ENCODE data around the gene ACSM3. TPM values are rescaled to one million over a fixed set of nuclear protein-coding genes. Genes with fewer than 3 reads are reported as not detected.
A peak's percentile ranks its signal among the peaks of the same experiment; 100 is the strongest.
"Not testable (repeated sequence)": the region's sequence is repeated elsewhere in the genome, so short reads cannot be mapped to it uniquely, and the experiment has no call there.

Gene ACSM3
- polyA plus RNA-seq, 3 donors from 2014 or later: 4.1 to 5.5 TPM; not detected in 1

DNA sequence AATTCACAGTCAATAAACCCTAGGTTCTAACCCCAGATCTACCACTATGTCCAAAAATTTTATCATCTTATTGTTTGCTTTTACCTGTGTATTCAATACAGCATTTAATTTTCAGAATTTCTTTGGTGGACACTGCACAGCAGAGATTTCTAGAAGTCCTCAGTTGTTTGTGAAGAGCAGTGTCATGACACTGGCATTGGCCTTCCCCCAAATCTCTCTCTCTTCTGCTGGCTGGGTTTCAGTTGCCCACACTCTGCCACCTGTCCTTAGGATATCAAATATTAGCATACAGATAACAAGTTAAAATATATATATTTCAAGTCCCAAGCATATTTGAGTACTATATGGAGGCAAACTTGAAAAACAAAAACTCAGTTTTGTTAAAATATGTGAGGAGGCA is 20.2 kb upstream of the ACSM3 start:
- Mint-ChIP-seq H3K36me3 (peaks cover 0 to 6% (median 6%) of the 10 kb centered on the region in 3 donors), H3K4me3 (no peak overlapping the region), H3K27me3 (ENCODE audit: low read depth in 3 of 3) (peaks cover 5 to 12% (median 8%) of the 10 kb centered on the region in 3 donors), H3K9me3 (peaks cover 0 to 15% (median 8%) of the 10 kb centered on the region in 6 donors), H3K27ac (peak overlapping the region in 1 of 6 donors; percentile 53), H3K4me1 (peaks cover 25 to 29% of the 10 kb centered on the region in 2 donors)
- DNase-seq: no peak

- Mint-ChIP-seq H3K9me3 (peaks cover 0 to 15% (median 8%) of the 10 kb centered on the region in 6 donors), H3K36me3 (peaks cover 0 to 6% (median 6%) of the 10 kb centered on the region in 3 donors), H3K4me3 (no peak overlapping the region), H3K4me1 (peaks cover 18 to 19% of the 10 kb centered on the region in 2 donors), H3K27me3 (ENCODE audit: low read depth in 3 of 3) (peaks cover 5 to 12% (median 8%) of the 10 kb centered on the region in 3 donors), H3K27ac (peak overlapping the region in 1 of 6 donors; percentile 59)
- DNase-seq: no peak
Observed at GRCh38 chr16:20744922-20745440, 18.8 kb upstream of the ACSM3 start.

DNA sequence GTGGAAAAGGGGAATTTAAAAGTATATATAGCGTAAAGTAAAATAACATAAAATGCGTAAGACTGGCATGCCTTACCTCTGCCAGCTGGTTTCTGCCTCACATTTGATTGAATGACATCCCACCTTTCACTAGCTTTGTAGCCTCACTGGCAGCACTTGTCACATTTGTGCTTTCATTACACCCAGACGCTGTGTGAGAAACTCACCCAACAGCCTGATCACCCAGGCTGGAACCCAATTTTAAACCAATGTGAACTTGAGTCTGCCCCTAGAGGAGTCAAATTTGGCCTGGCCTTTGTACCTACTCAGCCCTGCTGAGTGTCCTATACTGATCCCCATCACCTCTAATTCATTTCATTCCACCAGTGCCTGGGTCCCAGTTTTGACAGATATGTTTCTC is 17.4 kb upstream of the ACSM3 start:
- H3K4me1 Mint-ChIP-seq: peaks cover 6% of the 10 kb centered on the region in 2 donors
- H3K4me3 Mint-ChIP-seq: no peak overlapping the region
- H3K27ac Mint-ChIP-seq: no peak overlapping the region
- peaks cover 0 to 15% (median 8%) of the 10 kb centered on the region in 6 donors for H3K9me3 Mint-ChIP-seq
- peaks cover 4 to 11% (median 5%) of the 10 kb centered on the region in 3 donors for H3K27me3 Mint-ChIP-seq (ENCODE audit: low read depth in 3 of 3)
- peaks cover 0 to 6% (median 6%) of the 10 kb centered on the region in 3 donors for H3K36me3 Mint-ChIP-seq
- no peak for DNase-seq

DNA sequence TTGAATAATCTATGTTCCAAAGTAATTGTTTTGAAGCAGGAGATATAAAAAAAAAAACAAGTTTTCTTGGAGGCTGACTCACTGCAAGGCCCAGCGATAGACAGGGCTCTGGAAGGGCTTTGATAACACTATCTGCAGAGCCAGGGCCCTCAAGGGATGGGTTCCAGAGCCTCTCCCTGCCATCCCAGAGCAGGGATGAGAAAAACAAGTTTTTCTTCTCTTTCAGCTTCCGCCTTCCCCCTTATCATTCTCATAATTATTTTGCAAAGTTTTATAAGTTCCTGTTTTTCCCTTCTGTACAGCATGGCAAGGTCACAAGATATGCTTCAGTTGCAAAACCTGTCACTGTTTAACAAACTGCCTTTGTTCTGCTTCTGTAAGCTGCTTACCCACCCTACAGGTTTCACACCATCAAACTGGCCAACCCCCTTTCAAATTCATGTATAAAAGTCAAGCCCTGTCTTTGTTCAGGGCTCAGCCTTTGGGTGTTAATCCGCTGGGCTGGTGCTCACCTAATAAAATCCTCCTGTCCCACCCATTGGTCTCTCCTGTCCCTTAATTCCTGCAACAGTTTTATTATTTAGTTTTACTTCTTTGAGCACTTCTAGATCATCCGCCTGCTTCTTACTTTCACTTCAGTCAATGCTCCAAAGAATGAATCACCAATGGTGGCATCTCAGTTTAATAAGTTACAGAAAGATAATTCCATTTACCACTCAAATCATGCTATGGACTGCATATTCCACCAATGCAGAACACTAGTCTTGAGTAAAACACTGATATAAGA is 16.6 kb upstream of the ACSM3 start:
- H3K36me3 Mint-ChIP-seq: peaks cover 0 to 6% (median 6%) of the 10 kb centered on the region in 3 donors
- H3K9me3 Mint-ChIP-seq: peaks cover 0 to 15% (median 8%) of the 10 kb centered on the region in 6 donors
- peaks cover 0 to under 1% of the 10 kb centered on the region in 2 donors for H3K4me1 Mint-ChIP-seq
- H3K27me3 Mint-ChIP-seq (ENCODE audit: low read depth in 3 of 3): peaks cover 0 to 4% (median 0%) of the 10 kb centered on the region in 3 donors
- no peak for DNase-seq
- H3K4me3 Mint-ChIP-seq: no peak overlapping the region
- H3K27ac Mint-ChIP-seq: no peak overlapping the region

DNA sequence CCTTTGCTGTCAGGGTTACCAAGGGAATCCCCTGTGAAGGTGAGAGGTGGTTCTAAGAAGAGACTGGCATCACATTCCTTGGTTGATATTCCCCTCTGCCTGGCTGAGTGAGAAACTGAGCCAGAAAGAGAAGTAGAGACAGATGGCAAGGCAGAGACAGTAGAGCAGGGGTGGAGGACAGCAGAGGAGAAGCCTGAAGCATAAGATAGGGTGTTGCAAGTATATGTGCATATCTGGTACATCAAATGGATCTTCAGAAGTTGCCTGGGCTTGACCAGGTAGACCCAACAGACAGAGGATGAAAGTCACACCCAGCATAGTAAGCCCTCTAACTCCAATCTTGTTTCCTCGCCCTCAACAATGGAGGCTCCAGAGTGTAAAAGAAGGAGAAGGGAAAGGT is 14.3 kb upstream of the ACSM3 start:
- peaks cover 0 to 2% (median under 1%) of the 10 kb centered on the region in 3 donors for H3K27me3 Mint-ChIP-seq (ENCODE audit: low read depth in 3 of 3)
- peaks cover 0 to 6% (median 6%) of the 10 kb centered on the region in 3 donors for H3K36me3 Mint-ChIP-seq
- H3K4me3 Mint-ChIP-seq: no peak overlapping the region
- no peak overlapping the region for H3K27ac Mint-ChIP-seq
- DNase-seq: no peak
- H3K9me3 Mint-ChIP-seq: peaks cover 2 to 23% (median 10%) of the 10 kb centered on the region in 6 donors
- H3K4me1 Mint-ChIP-seq: no peaks in the 10 kb centered on the region

DNA sequence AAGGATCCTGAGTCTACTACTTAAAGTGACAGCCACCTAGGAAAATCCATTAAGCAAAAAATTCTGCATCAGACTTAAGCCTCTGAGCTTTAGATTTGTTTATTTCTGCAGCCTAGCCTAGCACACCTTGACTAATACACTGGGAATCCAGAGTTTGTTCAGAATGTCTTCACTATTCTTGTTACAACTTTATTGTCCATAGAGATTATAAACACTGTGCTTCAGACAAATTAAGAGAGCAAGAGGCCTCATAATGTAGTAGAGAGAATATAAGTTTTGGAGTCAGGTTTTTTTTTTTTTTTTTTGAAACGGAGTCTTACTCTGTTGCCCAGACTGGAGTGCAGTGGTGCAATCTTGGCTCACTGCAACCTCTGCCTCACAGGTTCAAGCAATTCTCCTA is 13.3 kb upstream of the ACSM3 start:
- Mint-ChIP-seq H3K4me1 (no peaks in the 10 kb centered on the region), H3K27me3 (ENCODE audit: low read depth in 3 of 3) (peaks cover 0 to 3% (median 2%) of the 10 kb centered on the region in 3 donors), H3K27ac (no peak overlapping the region), H3K9me3 (peaks cover 2 to 29% (median 16%) of the 10 kb centered on the region in 6 donors), H3K4me3 (no peak overlapping the region), H3K36me3 (peaks cover 0 to 6% (median 6%) of the 10 kb centered on the region in 3 donors)
- DNase-seq: no peak

DNA sequence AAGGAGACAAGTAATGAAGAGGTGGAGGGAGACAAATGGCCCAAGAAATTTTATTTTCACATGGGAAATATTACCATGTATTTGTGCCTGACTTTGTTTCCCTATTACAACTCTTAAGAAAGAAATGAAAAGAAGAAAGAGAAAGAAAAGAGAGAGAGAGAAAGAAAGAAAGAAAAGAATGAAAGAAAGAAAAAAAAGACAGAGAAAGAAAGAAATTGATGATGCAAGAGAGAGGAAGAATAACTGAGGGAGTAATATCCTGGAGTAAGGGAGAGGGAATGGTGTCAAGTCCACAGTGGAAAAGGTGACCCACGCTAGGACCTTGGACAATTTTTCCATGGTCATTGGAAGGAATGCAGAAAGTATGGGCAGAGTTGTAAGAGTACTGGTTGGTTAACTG is 10.1 kb upstream of the ACSM3 start:
- no peak overlapping the region for H3K27ac Mint-ChIP-seq
- H3K9me3 Mint-ChIP-seq: peaks cover 0 to 19% (median 8%) of the 10 kb centered on the region in 6 donors
- H3K36me3 Mint-ChIP-seq: no peaks in the 10 kb centered on the region
- no peak overlapping the region for H3K4me3 Mint-ChIP-seq
- no peak for DNase-seq
- H3K27me3 Mint-ChIP-seq (ENCODE audit: low read depth in 3 of 3): peaks cover 0 to 3% (median 0%) of the 10 kb centered on the region in 3 donors
- no peaks in the 10 kb centered on the region for H3K4me1 Mint-ChIP-seq

- peaks cover 0 to 3% (median 0%) of the 10 kb centered on the region in 3 donors for H3K27me3 Mint-ChIP-seq (ENCODE audit: low read depth in 3 of 3)
- H3K36me3 Mint-ChIP-seq: peaks cover 7 to 8% (median 7%) of the 10 kb centered on the region in 3 donors
- no peak for DNase-seq
- H3K27ac Mint-ChIP-seq: no peak overlapping the region
- H3K4me3 Mint-ChIP-seq: no peak overlapping the region
- H3K9me3 Mint-ChIP-seq: peaks cover 0 to 25% (median 12%) of the 10 kb centered on the region in 6 donors
- H3K4me1 Mint-ChIP-seq: no peaks in the 10 kb centered on the region
Observed at GRCh38 chr16:20755238-20755637, 8.6 kb upstream of the ACSM3 start.

GRCh38 chr16:20755799-20756198 is 8.0 kb upstream of the ACSM3 start:
- H3K27ac Mint-ChIP-seq: not testable (repeated sequence)

DNA sequence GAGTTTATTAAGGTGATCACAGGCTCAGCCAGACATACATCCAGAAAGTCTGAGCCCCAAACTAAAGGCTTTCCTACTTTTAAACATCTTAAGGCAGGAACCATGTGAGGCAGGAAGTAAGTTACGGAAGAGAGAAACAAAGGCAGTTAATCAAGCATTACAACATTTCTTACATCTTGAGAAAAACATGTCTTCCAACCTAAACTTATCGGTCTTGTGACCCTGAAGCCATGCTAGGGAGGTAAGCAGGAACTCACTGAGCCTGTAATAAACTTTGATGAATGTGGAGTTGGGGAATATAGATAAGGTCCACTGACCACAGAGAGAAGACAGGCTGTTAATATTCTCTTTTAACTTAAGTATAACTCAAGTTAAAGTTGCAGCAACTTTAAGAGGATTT is 3.5 kb upstream of the ACSM3 start:
- DNase-seq: no peak
- Mint-ChIP-seq H3K4me1 (peaks cover 23 to 32% of the 10 kb centered on the region in 2 donors), H3K36me3 (peaks cover 13 to 17% (median 16%) of the 10 kb centered on the region in 3 donors), H3K9me3 (peaks cover 0 to 16% (median 4%) of the 10 kb centered on the region in 6 donors), H3K4me3 (no peak overlapping the region), H3K27ac (no peak overlapping the region), H3K27me3 (ENCODE audit: low read depth in 3 of 3) (peaks cover 0 to 2% (median 1%) of the 10 kb centered on the region in 3 donors)

More at GRCh38 chr16:20755799-20756198, 8.0 kb upstream of the ACSM3 start:
- not testable (repeated sequence) for H3K4me3 Mint-ChIP-seq; H3K4me1 Mint-ChIP-seq; H3K27me3 Mint-ChIP-seq (ENCODE audit: low read depth in 3 of 3); DNase-seq
- Mint-ChIP-seq H3K36me3 (peaks cover 8 to 12% (median 10%) of the 10 kb centered on the region in 3 donors), H3K9me3 (peaks cover 0 to 28% (median 12%) of the 10 kb centered on the region in 6 donors)

GRCh38 chr16:20761175-20761574 is 2.6 kb upstream of the ACSM3 start:
- no peak overlapping the region for H3K27ac Mint-ChIP-seq
- peak overlapping the region in 3 of 5 donors; percentile 19 to 51 (median 31) for H3K4me3 Mint-ChIP-seq
- H3K27me3 Mint-ChIP-seq (ENCODE audit: low read depth in 3 of 3): peaks cover 0 to 3% (median 1%) of the 10 kb centered on the region in 3 donors
- H3K9me3 Mint-ChIP-seq: peaks cover 0 to 16% (median 4%) of the 10 kb centered on the region in 6 donors
- peaks cover 13 to 17% (median 16%) of the 10 kb centered on the region in 3 donors for H3K36me3 Mint-ChIP-seq
- H3K4me1 Mint-ChIP-seq: peaks cover 23 to 32% of the 10 kb centered on the region in 2 donors
- no peak for DNase-seq

GRCh38 chr16:20762404-20763123 is 1.2 kb upstream of the ACSM3 start:
- peak overlapping the region; percentile 94 to 99 (median 96) for H3K4me3 Mint-ChIP-seq
- peaks cover 23 to 32% of the 10 kb centered on the region in 2 donors for H3K4me1 Mint-ChIP-seq
- H3K9me3 Mint-ChIP-seq: peaks cover 0 to 16% (median 4%) of the 10 kb centered on the region in 6 donors
- H3K36me3 Mint-ChIP-seq: peaks cover 13 to 17% (median 16%) of the 10 kb centered on the region in 3 donors
- peak overlapping the region; percentile 91 to 97 (median 94) for H3K27ac Mint-ChIP-seq
- H3K27me3 Mint-ChIP-seq (ENCODE audit: low read depth in 3 of 3): peaks cover 0 to 4% (median 1%) of the 10 kb centered on the region in 3 donors
- no peak for DNase-seq

GRCh38 chr16:20764448-20764847 is 634 bp downstream of the ACSM3 start:
- not testable (repeated sequence) for DNase-seq; H3K27me3 Mint-ChIP-seq (ENCODE audit: low read depth in 3 of 3)
- Mint-ChIP-seq H3K4me1 (peaks cover 23 to 32% of the 10 kb centered on the region in 2 donors), H3K9me3 (peaks cover 0 to 13% (median 4%) of the 10 kb centered on the region in 6 donors), H3K36me3 (peaks cover 13 to 17% (median 16%) of the 10 kb centered on the region in 3 donors), H3K27ac (peak overlapping the region in 2 of 6 donors; percentile 92 to 97), H3K4me3 (peak overlapping the region in 2 of 5 donors; percentile 94 to 96)
